Transverse colon (tissue), 3 donors: ENCODE data around the gene PRDM2.

ENCODE experiments used
- POLR2A ChIP-seq: fragments of 450-650 bp; IDR thresholded peaks from one replicate; pipeline ENCODE4 v1.6.1; 2016; ENCODE audit warnings: antibody characterized with exemption, mild to moderate bottlenecking, moderate library complexity
- TF ChIP-seq, protein P1 (sequence below), 5 experiments: fragments of 200-600 bp in 3 of 5; fragments of 450-650 bp in 2 of 5; sonication (generic) in 3 of 5; IDR thresholded peaks; 1 replicate in 2 of 5; 2 replicates in 3 of 5; pipeline ENCODE4 v1.5.1; 2016 to 2017; ENCODE audit warnings: antibody characterized with exemption in 5 of 5, inconsistent platforms in 3 of 5, mild to moderate bottlenecking in 2 of 5, moderate library complexity in 1 of 5

DNA sequence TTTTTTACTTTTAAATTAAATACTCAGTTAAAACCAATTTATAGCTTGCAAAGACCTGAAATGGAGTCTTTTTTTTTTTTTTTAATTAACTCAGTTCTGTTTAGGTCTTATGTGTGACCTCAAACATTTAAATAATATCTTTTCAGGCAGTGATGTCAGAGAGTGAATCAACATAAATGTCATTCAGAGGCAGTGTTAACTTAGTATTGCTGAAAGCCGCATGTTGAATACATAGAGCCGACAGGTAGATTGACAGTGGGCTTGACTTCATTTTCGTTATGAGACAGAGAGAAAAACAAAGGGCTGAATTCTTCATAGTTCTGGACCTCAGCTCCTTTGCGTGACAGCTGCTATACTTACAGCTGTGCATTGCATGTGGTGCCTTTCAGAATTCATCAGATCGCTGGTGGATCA is 51.5 kb downstream of the PRDM2 start:
- TF ChIP-seq, protein P1, sequence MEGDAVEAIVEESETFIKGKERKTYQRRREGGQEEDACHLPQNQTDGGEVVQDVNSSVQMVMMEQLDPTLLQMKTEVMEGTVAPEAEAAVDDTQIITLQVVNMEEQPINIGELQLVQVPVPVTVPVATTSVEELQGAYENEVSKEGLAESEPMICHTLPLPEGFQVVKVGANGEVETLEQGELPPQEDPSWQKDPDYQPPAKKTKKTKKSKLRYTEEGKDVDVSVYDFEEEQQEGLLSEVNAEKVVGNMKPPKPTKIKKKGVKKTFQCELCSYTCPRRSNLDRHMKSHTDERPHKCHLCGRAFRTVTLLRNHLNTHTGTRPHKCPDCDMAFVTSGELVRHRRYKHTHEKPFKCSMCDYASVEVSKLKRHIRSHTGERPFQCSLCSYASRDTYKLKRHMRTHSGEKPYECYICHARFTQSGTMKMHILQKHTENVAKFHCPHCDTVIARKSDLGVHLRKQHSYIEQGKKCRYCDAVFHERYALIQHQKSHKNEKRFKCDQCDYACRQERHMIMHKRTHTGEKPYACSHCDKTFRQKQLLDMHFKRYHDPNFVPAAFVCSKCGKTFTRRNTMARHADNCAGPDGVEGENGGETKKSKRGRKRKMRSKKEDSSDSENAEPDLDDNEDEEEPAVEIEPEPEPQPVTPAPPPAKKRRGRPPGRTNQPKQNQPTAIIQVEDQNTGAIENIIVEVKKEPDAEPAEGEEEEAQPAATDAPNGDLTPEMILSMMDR (IDR thresholded peaks at IDR 0.05), result no peak
- TF ChIP-seq POLR2A, result no peak
